GM21528 (cell line): ENCODE measurements around the gene TPH2.

Experiments used
- ATAC-seq: cut with Tn5 transposase; IDR thresholded peaks from one replicate; pipeline ENCODE4 v1.9.1; 2021; ENCODE audit warnings: mild to moderate bottlenecking, moderate library complexity; ENCODE audit not compliant: unreplicated experiment, low FRiP score

TPH2 gene

DNA sequence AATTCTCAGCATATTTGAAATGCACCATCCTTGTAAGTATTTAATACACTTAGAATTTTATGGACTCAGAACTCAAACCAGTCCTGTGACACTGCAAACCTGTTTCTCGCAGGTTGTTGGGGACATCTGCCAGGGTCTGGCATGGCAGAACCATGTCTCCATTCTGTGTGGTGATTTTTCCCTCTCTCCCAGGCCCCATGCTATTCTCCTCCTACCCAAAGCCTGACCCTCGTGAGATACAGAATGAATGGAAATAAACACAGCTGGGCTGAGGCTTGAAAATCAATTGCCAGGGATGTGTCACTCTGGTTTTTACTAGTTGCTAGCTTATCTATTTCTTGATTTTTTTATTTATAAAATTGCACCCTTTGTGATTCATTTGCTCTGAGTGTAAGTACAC is 19.8 kb downstream of the TPH2 start:
- ATAC-seq: no peak

DNA sequence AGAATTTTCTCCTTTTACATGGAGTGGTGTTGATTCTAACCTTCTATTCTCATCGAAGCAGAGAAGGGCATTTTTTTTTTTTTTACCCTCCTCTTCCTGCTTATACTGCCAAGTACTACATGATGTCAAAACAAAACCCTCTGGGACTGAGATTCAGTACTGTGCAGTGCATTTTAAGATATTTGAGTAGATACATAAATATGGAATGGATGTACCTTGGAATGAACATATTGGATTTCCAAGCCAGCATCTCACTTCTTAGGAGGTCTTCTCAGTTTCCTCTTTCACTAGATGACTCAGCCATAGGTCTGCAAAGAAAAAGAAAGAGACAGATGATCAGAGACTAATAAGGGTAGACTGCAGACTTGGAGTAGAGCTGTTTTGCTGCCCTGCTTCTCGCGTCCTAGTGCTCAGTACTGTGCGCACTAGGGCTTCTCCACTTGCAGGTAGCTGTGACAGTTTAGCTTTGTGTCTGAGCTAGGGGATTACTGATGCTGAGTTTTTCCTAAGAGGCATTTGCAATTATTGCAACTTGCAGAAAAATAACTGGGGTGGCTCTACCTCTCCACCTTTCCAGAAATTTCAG is 20.4 kb downstream of the TPH2 start:
- no peak for ATAC-seq

DNA sequence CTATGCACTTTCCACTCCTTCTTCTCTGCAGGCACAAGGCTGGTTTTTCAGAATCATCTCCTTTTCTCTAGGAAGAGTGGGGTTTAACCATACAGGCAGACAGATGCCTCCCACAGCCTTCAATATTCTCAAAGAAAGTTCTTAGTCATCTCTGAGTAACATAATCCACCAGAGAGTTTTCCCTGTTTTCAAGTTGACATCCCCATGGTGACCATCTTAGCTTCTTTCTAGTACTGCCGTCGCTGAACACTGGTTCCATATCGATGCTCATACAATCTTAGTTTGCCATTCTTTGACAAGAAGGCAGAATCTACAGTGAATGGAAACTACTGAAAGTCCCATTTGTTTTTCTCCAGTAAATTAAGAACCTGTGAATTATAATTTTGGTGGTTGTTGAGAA is 28.6 kb downstream of the TPH2 start:
- no peak for ATAC-seq

DNA sequence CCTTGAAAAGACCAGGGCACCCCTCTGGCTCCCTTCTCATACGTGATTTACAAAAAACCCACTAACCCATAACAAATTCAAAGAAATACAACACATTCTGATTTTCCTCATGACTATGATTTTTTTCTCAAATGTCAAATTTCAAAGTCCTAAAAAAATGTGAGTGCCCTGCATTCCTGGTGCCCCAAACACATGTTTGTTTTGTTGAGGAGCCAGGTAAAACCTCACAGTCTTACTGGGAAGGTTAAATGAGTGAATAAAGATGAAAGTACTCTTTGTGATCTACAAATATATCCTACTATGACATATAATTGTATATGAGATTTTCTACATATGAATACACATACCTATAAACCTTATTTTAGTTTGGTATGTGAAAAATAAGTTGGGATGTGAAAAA is 30.7 kb downstream of the TPH2 start:
- ATAC-seq: no peak

DNA sequence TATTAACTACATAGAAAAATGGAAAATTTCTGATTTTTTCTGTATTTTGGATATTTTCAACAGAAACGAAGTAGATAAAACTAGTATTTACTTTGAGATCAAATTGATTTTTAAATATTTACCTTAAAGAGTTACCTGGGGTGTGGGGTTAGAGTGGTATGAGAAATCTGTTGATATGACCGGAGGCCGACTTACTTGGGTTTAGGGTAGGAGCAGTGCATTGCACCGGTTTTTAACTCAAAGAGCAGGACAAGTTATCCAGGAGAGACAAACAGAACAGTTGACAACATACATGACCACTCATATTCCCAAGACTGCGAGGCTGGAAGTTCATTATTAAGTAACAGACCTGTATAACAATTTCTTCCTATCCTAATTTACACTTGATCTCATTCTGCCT is 31.4 kb downstream of the TPH2 start:
- ATAC-seq: no peak

DNA sequence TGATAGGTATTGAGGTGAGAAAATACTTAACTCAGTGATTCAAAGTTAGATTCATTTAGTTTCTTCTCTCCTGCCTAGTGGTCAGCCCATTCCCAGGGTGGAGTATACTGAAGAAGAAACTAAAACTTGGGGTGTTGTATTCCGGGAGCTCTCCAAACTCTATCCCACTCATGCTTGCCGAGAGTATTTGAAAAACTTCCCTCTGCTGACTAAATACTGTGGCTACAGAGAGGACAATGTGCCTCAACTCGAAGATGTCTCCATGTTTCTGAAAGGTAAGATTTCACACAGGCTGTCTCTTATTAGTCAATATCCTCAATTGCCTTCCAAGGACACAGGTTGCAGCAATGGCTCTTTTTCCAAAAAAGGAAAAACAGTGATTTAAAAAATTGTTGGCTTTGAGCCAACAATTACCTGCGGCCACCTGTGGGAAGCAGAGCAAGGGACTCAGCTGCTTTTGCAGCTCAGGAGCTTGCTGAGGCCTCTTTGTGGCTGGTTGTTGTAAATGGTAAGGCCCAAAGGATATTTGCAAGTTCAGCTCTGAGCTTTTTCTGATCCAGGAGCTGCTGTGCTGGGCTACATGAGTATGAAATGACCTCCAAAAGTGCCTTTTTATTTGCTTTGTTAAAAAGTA is 33.9 kb downstream of the TPH2 start:
- ATAC-seq: no peak

DNA sequence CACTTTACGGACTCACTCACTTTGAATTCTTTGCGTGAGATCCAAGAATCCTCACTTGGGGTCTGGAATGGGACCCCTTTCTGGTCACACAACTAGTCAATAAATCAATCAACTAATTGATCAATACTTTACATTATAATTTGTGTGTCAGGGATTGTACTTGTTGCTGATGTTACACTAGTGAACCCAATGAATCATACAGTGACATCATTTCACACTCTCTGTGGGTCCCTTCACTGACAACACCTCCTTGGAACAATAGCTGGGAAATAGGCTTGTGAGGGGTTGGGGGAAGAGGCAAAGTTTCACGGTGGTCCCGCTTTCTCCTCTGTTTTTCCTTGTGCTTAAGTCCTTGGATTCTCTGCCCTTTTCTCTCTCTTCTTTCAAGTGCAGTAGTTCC is 35.0 kb downstream of the TPH2 start:
- ATAC-seq: no peak

DNA sequence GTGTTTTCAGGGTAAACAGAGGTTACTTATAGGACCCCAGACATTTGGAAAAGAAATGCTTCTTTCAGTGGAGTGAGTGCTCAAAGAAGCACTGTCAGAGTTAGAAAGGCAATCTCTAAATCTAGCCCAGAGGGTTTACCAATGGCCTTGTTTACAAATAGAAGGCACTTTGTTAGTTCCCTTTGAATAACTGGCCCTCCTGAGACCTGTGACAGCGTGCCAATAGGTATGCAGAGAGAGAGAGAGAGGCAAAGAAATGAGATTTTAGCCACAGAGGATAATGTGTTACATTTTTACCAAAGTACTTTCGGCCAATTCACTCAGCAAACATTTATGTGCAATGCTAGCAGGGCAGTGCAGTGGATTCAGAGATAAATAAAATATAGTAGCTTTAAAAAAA is 41.9 kb downstream of the TPH2 start:
- no peak for ATAC-seq

DNA sequence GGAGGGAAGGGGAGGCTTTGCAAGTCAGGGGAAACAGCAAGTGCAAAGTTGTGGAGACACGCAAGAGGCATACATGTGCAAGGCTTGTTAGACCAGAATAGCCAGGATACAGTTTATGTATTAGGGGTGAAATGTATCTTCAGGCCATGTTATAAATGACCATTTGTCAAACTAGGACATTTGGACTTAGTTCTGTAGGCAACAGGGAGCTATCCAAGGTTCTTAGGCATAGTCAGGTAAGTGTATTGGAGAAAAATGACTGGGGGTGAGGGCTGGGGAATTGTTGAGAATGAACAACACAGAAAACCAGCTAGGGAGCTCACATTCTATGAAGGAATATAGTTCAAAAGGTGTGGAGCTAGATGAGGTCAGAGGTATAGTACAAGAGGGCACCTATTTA is 42.5 kb downstream of the TPH2 start:
- no peak for ATAC-seq

DNA sequence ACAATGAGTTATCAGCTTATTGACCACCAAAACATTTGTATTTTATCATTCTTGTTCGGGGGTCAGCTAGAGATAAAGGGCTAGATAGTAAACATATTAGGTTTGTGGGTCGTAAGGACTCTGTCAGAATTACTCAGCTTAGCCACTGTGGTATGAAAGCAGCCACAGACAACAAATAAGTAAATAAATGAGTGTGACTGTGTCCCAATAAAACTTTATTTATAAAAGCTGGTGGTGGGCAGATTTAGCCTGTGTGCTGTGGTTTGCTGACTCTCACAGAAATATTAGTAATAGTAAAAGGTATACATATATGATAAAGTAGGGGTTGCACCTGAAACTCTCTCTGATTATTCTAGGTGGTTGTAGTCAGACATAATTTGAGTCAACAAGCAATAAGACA is 56.1 kb downstream of the TPH2 start:
- ATAC-seq: no peak

DNA sequence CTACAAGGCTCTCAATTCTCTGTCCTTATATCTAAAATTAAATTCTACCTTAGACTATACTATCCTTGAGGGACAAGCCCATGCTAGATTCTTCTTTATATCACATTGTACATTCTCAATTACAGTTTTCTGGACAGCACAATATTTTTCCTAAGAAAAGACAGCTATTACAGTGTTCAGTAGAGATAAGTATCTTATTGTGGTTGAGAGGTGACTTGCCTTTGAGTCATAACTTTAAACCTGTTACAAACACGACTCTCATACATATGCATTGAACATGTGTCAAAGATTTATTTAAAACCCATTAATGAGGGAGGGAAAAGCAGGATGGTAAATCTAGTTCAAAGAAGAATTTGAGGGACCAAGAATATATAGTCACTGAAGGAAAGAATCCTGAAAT is 61.1 kb downstream of the TPH2 start:
- no peak for ATAC-seq

DNA sequence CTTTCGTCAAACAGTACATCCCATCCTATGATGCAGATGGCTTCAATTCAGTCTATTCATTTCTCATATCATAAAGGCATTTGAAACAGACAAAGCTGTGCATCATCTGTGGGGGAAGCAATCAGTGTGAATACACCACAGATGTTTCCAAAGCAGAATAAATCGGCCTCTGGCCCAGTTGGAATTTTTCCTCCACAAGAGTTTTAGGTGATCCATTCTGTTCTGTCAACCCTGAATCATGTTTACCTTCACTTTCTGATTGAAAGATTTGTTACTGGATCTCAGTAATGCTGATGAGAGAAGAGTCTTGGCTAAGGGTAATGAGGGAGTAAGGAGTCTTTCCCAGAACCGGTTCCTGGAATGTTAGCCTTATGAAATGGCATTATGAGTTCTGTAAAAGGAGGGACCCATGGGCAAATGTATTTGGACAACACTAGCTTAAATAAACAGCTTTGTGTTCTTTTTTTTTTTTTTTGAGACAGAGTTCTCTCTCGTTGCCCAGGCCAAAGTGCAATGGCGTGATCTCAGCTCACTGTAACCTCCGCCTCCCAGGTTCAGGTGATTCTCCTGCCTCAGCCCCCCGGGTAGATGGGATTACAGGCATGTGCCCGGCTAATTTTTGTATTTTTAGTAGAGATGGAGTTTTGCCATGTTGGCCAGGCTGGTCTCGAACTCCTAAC is 62.5 kb downstream of the TPH2 start:
- no peak for ATAC-seq

DNA sequence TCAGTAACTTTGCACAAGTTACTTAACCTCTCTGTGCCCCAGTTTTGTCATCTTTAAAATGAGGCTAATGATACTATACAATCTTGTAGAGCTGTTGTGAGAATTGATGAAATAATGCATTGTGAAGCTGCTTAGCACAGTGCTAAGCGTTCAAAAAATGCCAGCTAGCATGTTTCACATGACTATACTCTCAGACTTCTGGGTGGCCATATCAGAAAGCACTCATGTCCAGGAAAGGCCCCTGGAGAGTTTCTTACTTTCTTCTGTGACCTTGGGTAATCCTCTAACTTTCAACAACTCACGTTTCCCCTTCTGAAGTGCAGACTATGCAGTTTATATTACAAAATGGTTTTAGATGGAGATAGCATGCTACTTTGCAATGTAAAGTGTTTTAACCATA is 68.1 kb downstream of the TPH2 start:
- ATAC-seq: no peak

DNA sequence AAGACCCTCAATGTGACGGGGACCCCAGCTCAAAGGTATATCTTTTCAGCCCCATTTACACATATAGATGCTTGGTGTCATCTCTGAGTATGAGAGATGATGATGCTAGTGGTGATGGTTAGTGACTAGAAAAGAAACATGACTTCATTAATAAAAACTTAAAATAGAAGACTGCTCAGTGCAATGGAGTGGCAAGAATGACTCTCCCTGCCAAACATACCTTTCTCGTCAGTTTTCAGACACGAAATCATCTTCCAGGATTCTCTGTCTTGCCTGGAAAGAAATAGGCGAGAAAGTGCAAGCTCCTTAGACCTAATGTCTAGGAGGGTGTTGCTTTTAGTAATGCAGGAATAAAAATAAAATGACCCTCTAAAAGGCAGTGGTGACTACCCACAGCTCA is 71.7 kb downstream of the TPH2 start:
- no peak for ATAC-seq

DNA sequence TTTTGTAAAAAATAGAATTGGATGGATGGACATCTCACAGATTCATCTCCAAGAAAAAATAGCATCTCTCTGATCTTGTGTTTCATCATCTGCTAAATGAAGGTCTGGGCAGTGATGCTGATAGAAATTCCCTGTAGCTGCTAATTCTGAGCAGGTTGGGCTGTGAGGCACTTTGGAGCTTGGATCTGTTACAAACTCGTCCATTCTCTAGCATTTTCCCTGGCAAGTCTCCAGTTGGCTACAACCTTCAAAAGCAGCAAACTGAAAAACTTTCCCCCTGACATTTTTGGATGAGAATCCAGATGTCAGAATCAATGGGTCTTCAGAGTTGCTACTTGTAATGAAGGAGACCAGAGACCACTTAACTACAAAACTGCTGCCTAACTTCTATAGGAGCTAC is 72.7 kb downstream of the TPH2 start:
- ATAC-seq: no peak

DNA sequence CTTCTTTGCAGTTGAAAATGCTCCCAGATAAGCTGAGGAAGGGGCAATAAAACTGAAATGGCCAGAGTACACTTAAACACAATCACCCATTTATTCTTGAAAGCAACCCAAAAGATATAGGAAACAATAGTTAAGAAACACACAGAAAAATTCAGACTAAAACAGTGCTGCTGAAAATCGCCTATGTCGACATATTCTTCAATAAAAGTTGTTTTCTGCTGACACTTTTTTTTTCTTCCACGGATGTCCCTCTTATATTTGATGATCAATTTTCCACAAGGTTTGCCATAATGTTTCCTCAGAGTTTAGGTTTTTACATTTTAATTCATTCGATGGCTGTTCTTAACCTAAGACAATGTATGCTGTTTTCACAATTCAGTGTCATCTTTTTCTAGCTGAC is 74.2 kb downstream of the TPH2 start:
- no peak for ATAC-seq

DNA sequence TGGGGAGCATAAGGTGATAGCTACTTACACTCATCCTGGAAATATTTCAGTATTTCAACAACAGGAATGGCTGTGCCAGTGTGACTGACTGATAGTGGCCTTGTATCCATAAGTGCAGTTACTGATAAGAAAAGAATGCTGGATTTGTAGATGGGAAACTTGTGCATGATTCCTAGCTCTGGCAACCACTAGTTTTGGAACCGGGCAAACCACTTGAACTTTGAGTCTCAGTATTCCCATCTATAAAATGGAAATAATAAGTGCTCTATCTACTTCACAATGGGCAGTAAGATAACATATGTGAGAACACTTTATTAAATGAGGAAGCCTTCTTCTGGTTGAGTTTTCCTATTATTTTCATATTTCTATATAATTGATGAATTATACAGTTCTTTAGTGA is 77.2 kb downstream of the TPH2 start:
- no peak for ATAC-seq

DNA sequence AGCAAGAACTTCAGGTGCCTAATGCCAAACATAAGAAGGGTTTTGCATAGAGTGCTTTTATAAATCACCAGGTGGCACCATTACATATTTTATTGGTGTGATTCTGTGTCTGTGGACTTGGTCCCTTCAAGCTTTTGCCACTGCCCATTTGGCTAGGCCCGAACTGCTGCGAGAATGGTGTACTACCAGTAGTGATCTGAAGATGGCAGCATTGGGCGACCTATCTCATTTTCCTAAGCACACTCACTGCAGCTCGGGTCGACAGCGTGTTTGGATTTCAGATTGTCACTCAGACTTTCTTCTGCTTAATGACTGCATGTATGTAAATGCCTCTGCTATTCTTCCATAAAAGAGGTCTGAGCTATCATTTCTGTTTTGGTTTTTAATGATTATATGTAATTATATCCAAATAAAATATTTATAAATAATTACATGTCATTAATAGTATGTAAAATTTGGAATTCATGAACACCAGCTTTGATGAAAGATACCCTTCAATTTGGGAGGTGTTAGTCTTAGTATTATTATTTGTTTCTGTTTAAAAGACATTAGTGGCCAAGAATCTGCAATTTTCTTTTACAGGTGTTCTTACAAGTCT is 78.5 kb downstream of the TPH2 start:
- peak; percentile 99 for ATAC-seq

DNA sequence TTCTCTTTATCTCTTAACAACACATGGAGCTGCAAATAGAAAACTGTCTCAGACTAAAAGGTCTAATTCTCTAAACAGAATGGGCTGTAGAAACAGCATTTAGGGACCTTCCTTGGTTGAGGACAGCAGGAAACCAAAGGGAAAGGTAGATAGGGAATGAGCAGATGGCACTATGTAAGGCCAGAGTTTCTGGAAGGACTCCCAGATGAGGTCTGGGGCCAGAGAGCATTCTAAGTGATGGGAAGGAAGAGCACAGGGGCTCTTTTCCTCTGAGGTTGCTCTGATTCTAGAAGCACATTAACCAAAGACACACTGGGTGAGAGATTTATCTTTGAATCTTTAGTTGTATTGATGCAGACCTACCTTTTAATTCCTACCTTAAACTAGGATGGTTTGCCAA is 79.4 kb downstream of the TPH2 start:
- no peak for ATAC-seq

DNA sequence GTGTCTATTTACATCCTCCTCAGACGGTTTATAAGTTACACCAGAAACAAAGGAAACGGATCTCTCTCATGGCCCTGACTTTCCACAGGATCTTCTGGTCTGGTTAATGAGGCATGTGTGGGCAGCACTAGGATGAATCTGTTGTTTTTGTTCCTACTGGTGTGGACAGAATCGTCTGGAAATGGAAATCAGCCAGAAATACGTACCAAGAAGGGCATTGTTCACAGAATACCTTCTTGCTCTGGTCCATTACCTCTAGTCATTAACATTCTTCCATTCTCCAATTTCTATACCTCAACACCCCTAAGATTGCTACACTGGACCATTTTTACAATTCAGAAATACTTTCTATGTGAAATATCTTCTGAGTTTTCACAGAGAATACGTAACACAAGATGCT is 86.0 kb downstream of the TPH2 start:
- no peak for ATAC-seq

DNA sequence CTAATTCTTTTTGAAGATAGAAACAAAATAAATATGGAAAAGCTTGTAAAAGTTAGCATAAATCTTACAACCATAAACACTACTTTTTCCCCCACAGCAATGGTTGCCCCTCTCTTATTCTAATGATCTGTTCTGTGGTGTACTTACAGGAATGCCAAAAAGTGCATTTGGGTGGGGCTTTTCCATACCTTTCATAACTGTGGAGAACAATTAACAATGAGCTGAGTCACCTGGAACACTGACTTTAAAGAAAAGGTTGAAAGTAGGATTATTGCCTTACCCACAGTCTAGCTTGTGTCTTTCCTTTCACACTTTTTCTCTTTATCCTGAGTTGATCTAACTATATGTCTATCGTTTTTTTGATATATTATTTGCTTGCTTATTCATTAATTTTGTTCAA is 86.9 kb downstream of the TPH2 start:
- ATAC-seq: no peak

DNA sequence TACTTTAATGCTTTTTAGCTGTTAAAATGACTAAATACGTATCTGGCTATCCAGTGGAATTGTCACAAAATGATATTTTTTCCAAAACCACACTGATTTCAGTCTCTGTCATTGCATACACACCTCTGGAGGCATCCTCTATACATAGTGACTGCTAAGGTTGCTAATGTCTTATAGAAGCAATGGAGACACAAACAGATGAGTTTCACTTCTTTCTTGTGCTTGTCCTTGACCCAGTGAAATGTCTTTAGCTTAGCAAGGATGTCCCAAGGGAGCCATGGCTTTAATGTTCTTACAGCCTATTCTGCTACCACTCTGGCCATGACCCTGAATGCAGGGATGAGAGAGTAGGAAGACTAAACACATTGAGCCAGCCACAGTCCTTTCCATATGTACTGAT is 90.3 kb downstream of the TPH2 start:
- ATAC-seq: no peak
